HG03039 (cell line): ENCODE results near the gene F2.

Experiments used
- ATAC-seq: cut with Tn5 transposase; IDR thresholded peaks from one replicate; pipeline ENCODE4 v1.9.1; 2021; ENCODE audit warnings: mild to moderate bottlenecking, moderate library complexity; ENCODE audit not compliant: unreplicated experiment

F2 gene

GRCh38 chr11:46737699-46738098, 18.7 kb downstream of the F2 start:
- ATAC-seq, result no peak

GRCh38 chr11:46738887-46739286, 19.9 kb downstream of the F2 start:
- no peak for ATAC-seq

- no peak for ATAC-seq
These were observed 22.8 kb downstream of the F2 start for GRCh38 chr11:46741600-46742484.

- ATAC-seq, result no peak
These were observed 24.0 kb downstream of the F2 start for GRCh38 chr11:46743043-46743442.

- no peak for ATAC-seq
These were observed 24.8 kb downstream of the F2 start for GRCh38 chr11:46743693-46744339.

- no peak for ATAC-seq
These were observed 26.3 kb downstream of the F2 start for GRCh38 chr11:46745328-46745727.

GRCh38 chr11:46745995-46746394, 27.0 kb downstream of the F2 start:
- ATAC-seq, result no peak

- no peak for ATAC-seq
These were observed 28.1 kb downstream of the F2 start for GRCh38 chr11:46747150-46747549.

- ATAC-seq, result no peak
These were observed 36.9 kb downstream of the F2 start for GRCh38 chr11:46755962-46756361.

GRCh38 chr11:46759196-46759595, 40.2 kb downstream of the F2 start:
- ATAC-seq, result no peak

GRCh38 chr11:46760429-46761128, 41.6 kb downstream of the F2 start:
- no peak for ATAC-seq

GRCh38 chr11:46761807-46762206, 42.8 kb downstream of the F2 start:
- no peak for ATAC-seq

GRCh38 chr11:46762248-46762647, 43.2 kb downstream of the F2 start:
- ATAC-seq, result no peak

- ATAC-seq, result no peak
These were observed 47.6 kb downstream of the F2 start for GRCh38 chr11:46766656-46767055.

- ATAC-seq, result no peak
These were observed 50.7 kb downstream of the F2 start for GRCh38 chr11:46769636-46770221.

- ATAC-seq, result no peak
These were observed 57.9 kb downstream of the F2 start for GRCh38 chr11:46776878-46777277.

GRCh38 chr11:46778416-46778815, 59.4 kb downstream of the F2 start:
- no peak for ATAC-seq
